Hematopoietic multipotent progenitor cell treated with erythropoietin and hydrocortisone succinate and interleukin-3 and kit ligand, for 15 days (in vitro differentiated cells): ENCODE data around the gene BAD.
"Not testable (repeated sequence)": the region's sequence is repeated elsewhere in the genome, so short reads cannot be mapped to it uniquely, and the experiment has no call there.

Source experiments
- DNase-seq: peaks from one replicate; pipeline ENCODE4 v3.0.0-alpha.2; 2015; ENCODE audit warnings: low spot score

BAD gene

DNA sequence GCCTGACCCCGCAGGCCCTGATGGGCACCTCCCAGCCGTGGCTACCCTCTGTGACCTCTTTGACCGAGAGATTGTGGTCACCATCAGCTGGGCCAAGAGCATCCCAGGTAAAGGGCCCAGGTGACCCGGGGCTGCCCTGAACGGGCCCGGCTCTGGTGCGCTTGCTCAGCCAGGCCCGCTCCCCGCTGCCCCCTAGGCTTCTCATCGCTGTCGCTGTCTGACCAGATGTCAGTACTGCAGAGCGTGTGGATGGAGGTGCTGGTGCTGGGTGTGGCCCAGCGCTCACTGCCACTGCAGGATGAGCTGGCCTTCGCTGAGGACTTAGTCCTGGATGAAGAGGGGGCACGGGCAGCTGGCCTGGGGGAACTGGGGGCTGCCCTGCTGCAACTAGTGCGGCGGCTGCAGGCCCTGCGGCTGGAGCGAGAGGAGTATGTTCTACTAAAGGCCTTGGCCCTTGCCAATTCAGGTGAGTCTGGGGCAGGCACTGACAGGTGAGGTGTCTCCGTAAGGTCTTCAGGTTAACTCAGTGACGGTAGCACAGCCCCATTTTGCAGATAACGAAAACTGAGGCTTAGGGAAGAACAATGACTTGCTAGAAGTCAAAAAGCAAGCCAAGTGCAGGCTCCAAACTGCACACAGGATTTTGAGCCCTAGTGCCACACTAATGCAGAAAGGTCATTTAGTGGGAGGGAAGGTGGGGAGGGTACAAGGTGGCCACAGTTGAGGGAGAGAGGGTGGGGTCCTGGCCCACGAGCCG, 30.5 kb upstream of the BAD start:
- DNase-seq: no peak

GRCh38 chr11:64314146-64314804, 29.8 kb upstream of the BAD start:
- DNase-seq: no peak

GRCh38 chr11:64313491-64314145, 29.2 kb upstream of the BAD start:
- no peak for DNase-seq

DNA sequence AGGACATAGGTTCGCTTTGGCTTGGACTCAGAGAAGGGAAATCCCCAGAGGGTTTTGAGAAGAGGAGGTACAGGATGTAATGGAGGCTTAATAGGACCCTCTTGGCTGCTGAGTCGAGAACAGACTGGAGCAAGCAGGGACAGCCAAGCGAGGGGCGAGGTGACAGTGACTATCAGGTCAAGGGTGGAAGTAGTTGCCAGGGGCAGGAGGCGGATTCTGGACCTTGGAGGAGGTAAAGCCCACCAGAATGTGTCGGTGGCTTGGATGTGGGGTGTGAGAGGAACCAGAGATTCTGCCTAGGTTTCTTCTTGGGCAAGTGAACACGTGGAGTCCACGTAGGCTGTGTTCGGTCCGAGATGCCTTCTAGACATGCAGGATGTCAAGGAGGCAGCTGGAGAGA, 28.5 kb upstream of the BAD start:
- no peak for DNase-seq

GRCh38 chr11:64307795-64308194, 23.3 kb upstream of the BAD start:
- not testable (repeated sequence) for DNase-seq

DNA sequence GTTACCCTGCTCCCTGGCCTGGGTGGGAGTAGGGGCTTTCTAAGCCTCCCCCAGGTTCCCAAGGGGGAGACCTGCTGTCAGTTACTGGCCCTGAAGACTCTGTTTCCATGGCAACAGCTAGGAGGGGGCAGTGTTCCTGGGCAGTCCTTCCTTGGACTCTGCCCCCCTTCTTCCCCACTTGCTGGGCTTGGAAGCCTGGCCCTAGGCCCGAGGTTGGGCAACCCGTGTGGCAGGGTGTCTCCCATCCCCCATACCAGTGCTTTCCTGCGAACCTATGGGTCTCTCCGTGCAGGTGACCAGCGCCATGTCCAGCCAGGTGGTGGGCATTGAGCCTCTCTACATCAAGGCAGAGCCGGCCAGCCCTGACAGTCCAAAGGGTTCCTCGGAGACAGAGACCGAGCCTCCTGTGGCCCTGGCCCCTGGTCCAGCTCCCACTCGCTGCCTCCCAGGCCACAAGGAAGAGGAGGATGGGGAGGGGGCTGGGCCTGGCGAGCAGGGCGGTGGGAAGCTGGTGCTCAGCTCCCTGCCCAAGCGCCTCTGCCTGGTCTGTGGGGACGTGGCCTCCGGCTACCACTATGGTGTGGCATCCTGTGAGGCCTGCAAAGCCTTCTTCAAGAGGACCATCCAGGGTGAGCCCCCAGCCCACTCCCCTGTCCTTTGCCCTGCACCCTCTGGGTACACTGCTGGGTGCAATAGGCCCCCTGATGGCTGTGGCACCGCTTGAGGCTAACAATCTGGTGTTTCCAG, 22.6 kb upstream of the BAD start:
- DNase-seq: no peak

GRCh38 chr11:64306563-64306875, 22.1 kb upstream of the BAD start:
- no peak for DNase-seq

DNA sequence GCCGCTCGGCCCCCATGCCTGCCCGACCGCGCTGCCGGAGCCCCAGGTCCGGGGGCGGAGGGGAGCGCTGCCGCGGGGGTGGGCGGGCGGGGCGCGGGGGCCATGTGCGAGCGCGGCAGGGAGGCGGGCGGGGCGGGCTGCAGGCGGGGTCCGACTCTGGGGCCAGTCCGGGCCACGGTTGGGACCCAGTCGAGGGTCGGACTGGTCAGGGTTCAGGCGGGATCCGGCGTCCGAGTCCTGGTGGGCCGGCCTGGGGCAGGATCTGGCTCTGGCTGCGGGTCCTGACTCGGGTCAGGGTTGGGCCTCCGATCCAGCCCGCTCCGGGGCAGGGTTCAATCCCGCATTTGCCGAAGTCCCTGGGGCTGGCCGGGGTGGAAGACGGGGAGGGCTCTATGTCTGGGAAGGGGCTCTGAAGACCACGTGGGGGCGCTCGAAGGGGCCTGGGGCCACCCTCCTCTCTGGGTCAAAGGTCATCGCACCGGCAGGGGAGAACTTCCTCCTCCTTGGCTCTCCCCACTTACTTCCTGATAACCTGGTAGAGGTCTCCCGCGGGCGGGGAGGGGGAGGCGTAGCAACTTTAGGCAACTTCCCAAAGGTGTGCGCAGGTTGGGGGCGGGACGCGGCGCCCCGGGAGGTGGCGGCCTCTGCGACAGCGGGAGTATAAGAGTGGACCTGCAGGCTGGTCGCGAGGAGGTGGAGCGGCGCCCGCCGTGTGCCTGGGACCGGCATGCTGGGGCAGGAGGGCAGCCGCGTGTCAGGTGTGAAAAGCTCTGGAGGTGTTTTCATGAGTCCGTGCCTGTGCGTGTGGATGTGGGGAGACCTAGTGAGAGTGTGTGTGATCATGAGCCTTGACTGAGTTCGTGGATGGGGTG, 21.5 kb upstream of the BAD start:
- peak; percentile 59 for DNase-seq

GRCh38 chr11:64305075-64305690, 20.7 kb upstream of the BAD start, which contains the start of gene ESRRA:
TSS of gene ESRRA (plus strand) at chr11:64305524. CDS start at chr11:64307180, 1,656 bp downstream.
- DNase-seq: peak; percentile 98

- peak; percentile 94 for DNase-seq
Measured at GRCh38 chr11:64304316-64305072, 20.0 kb upstream of the BAD start.

- DNase-seq: no peak
Measured at GRCh38 chr11:64304032-64304315, 19.5 kb upstream of the BAD start.

DNA sequence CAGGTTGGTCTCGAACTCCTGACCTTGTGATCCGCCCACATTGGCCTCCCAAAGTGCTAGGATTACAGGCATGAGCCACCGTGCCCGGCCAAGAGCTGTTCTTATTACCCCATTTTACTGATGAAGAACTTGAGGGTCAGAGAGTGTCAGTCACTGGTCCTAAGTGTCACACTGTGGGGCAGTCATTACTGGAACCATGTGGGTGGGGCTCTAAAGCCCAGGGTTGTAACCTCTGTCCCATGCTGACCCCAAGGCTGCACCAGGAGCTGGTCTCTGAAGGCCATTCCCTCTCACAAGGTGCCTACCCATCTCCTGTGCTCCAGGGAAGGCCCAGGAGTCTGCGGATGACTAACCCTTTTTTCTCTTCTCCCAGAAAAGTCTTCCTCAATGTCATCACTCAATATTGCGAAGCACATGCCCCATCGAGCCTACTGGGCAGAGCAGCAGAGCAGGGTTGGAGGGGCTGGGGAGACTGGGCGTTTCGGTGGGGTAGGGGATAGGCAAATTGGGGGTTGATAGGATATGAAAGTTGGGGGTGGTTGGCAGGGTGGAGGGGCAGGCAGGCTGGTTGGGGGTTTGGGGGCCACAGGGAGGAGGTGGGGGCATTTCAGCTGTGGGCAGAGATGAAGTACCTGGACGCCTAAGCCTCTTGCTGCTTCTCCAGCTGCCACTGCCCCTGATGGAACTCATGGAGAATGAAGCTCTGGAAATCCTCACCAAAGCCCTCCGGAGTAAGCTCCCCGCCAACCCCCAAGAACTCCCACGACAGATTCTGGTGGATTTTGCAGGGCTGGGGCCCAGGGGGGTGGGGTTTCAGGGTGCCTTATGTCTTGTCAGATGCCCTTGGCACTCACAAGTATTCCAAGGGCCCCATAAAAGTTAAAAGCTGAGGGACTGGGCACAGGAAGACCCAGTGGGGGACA, 18.9 kb upstream of the BAD start:
- DNase-seq: no peak

- DNase-seq: no peak
Measured at GRCh38 chr11:64299847-64300648, 15.6 kb upstream of the BAD start, which contains the start of gene CATSPERZ. TSS of gene CATSPERZ (plus strand) at chr11:64300358. CDS start at chr11:64300411, 53 bp downstream.

DNA sequence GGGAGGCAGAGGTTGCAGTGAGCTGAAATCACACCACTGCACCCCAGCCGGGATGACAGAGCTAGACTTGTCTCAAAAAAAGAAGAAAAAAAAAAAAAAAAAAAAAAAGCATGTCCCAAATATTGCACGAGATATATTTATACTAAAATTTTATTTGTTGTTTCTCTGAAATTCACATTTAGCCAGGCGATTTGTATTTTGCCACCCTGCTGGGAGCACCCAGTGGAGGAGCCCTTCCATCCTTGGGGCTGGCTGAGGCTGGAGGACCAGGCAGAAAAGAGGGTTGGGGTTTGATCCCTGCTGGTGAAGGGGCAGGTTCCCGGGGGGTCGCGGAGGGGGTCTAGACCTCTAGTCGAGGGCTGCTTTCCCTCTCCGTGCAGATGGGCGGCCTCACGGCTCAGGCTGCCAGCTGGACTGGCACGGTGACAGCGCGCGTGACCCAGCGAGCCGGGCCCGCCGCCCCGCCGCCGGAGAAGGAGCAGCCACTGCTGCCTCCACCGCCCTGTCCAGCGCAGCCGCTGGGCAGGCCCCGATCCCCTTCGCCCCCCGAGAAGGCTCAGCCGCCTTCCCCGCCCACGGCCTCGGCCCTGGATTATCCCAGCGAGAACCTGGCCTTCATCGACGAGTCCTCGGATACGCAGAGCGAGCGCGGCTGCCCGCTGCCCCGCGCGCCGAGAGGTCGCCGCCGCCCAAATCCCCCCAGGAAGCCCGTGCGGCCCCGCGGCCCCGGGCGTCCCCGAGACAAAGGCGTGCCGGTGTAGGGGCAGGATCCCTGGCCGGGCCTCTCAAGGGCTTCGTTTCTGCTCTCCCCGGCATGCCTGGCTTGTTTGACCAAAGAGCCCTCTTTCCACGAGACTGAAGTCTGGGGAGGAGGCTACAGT, 14.7 kb upstream of the BAD start:
- peak; percentile 57 for DNase-seq

DNA sequence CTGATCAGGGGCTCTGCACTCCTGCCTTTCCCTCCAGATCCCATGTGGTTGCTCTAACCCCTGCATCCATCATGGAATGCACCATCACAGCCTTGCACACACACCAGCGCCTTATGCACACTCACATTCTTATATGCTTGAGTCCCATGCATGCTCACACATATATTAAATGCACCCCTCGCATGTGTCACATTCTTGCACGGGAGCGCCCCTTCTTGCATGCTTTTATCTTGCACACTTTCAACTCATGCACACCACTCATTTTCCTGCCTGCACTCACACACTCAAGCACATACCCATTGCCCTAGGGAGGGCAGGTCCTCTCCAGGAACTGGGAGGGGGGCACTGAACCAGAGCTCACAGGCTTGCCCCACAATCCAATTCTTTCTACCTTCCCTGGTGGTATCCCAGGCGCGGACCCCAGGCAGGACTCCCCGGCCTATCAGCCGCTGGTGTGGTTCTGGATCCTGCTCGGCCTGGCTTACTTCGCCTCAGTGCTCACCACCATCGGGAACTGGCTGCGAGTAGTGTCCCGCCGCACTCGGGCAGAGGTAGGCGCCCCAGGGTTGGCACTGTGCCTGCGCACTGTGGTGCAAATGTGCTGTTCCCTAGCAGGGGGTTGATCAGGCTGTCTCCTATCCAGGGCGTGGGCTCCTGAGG, 13.4 kb upstream of the BAD start:
- no peak for DNase-seq

- DNase-seq: no peak
Measured at GRCh38 chr11:64296830-64297698, 12.6 kb upstream of the BAD start.
